ENCODE data around the gene TBC1D22B. TPM values are rescaled to one million over a fixed set of nuclear protein-coding genes. Genes with fewer than 3 reads are reported as not detected.

The TBC1D22B gene
- total and polyA plus RNA-seq, 2 of the 13 experiments (the other 11 are each of a cell fraction or from before 2014, with no cell fraction given): 9.7 to 12.9 TPM

DNA sequence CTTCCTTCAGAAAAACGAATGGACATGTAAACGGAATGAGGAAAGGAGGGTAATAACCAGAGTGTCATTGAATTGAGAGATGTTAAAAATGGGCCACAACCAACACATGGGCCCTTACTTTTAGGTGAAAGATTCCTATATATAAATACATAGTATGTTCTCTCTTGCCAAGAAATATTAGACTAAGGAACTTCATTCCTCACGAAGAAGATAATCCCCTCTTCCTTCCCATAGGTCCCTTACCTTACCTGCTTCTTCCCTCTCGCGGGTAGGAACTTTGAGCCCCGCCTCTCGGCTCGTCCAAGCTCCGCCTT, 295 bp upstream of the TBC1D22B start (continued):
- TF ChIP-seq, protein P1, sequence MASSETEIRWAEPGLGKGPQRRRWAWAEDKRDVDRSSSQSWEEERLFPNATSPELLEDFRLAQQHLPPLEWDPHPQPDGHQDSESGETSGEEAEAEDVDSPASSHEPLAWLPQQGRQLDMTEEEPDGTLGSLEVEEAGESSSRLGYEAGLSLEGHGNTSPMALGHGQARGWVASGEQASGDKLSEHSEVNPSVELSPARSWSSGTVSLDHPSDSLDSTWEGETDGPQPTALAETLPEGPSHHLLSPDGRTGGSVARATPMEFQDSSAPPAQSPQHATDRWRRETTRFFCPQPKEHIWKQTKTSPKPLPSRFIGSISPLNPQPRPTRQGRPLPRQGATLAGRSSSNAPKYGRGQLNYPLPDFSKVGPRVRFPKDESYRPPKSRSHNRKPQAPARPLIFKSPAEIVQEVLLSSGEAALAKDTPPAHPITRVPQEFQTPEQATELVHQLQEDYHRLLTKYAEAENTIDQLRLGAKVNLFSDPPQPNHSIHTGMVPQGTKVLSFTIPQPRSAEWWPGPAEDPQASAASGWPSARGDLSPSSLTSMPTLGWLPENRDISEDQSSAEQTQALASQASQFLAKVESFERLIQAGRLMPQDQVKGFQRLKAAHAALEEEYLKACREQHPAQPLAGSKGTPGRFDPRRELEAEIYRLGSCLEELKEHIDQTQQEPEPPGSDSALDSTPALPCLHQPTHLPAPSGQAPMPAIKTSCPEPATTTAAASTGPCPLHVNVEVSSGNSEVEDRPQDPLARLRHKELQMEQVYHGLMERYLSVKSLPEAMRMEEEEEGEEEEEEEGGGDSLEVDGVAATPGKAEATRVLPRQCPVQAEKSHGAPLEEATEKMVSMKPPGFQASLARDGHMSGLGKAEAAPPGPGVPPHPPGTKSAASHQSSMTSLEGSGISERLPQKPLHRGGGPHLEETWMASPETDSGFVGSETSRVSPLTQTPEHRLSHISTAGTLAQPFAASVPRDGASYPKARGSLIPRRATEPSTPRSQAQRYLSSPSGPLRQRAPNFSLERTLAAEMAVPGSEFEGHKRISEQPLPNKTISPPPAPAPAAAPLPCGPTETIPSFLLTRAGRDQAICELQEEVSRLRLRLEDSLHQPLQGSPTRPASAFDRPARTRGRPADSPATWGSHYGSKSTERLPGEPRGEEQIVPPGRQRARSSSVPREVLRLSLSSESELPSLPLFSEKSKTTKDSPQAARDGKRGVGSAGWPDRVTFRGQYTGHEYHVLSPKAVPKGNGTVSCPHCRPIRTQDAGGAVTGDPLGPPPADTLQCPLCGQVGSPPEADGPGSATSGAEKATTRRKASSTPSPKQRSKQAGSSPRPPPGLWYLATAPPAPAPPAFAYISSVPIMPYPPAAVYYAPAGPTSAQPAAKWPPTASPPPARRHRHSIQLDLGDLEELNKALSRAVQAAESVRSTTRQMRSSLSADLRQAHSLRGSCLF (CRISPR knock-in tag; IDR thresholded peaks at IDR 0.05; ENCODE audit: borderline replicate concordance): no peak
- no peak for TF ChIP-seq HMG20B (CRISPR knock-in tag; conservative IDR thresholded peaks at IDR 0.05)
- no peak for TF ChIP-seq PRDM15 (CRISPR knock-in tag; IDR thresholded peaks at IDR 0.05)
- TF ChIP-seq ZMAT3 (CRISPR knock-in tag; conservative IDR thresholded peaks at IDR 0.05): no peak
- no peak for TF ChIP-seq SP4 (CRISPR knock-in tag; IDR thresholded peaks at IDR 0.05)
- no peak for TF ChIP-seq ZNF282 (IDR thresholded peaks at IDR 0.05; ENCODE audit: partially characterized antibody)
- TF ChIP-seq NAIF1 (CRISPR knock-in tag; IDR thresholded peaks at IDR 0.05; ENCODE audit: borderline replicate concordance): 0 out of 2 replicates have a peak, but pooled peaks have one; percentile 3
- no peak for TF ChIP-seq FOSL1 (CRISPR knock-in tag; IDR thresholded peaks at IDR 0.05; ENCODE audit: borderline replicate concordance)
- no peak for TF ChIP-seq TAF15 (IDR thresholded peaks at IDR 0.05; ENCODE audit: low read depth, low read length, poor library complexity, severe bottlenecking)
- TF ChIP-seq, protein P2, sequence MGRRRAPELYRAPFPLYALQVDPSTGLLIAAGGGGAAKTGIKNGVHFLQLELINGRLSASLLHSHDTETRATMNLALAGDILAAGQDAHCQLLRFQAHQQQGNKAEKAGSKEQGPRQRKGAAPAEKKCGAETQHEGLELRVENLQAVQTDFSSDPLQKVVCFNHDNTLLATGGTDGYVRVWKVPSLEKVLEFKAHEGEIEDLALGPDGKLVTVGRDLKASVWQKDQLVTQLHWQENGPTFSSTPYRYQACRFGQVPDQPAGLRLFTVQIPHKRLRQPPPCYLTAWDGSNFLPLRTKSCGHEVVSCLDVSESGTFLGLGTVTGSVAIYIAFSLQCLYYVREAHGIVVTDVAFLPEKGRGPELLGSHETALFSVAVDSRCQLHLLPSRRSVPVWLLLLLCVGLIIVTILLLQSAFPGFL (CRISPR knock-in tag; IDR thresholded peaks at IDR 0.05): no peak
- TF ChIP-seq NR2F2 (IDR thresholded peaks at IDR 0.05; ENCODE audit: borderline replicate concordance, low read depth): no peak
- no peak for TF ChIP-seq ATF5 (CRISPR knock-in tag; IDR thresholded peaks at IDR 0.05; ENCODE audit: low read depth)
- TF ChIP-seq PBX2 (CRISPR knock-in tag; IDR thresholded peaks at IDR 0.05): no peak
- no peak for TF ChIP-seq NKX3-1 (CRISPR knock-in tag; IDR thresholded peaks at IDR 0.05)
- TF ChIP-seq, protein P3, sequence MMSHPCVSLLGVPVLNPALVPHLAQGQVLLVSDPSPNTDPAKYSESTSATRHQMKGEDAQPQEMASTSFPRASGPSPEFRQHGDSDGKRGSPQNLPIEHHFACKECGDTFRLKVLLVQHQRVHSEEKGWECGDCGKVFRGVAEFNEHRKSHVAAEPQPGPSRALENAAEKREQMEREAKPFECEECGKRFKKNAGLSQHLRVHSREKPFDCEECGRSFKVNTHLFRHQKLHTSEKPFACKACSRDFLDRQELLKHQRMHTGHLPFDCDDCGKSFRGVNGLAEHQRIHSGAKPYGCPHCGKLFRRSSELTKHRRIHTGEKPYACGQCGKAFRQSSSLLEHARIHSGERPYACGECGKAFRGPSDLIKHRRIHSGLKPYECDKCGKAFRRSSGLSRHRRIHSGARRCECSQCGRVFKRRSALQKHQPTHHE (CRISPR knock-in tag; IDR thresholded peaks at IDR 0.05; ENCODE audit: borderline replicate concordance): no peak
- TF ChIP-seq U2AF1 (optimal IDR thresholded peaks at IDR 0.05; ENCODE audit: low read depth, low read length): peak; percentile 61
- no peak for TF ChIP-seq POLR2AphosphoS5 (IDR thresholded peaks at IDR 0.05; ENCODE audit: low read depth, low read length)
- TF ChIP-seq ARNTL (CRISPR knock-in tag; IDR thresholded peaks at IDR 0.05): no peak
- TF ChIP-seq KAT8 (CRISPR knock-in tag; IDR thresholded peaks at IDR 0.05): no peak

Measured in HepG2 (cell line).